HepG2 (cell line): ENCODE results near the gene TRIM44. TPM values are rescaled to one million over a fixed set of nuclear protein-coding genes. Genes with fewer than 3 reads are reported as not detected.

Experiments
- ATAC-seq: fragments of 200-7000 bp; cut with Tn5 transposase; 3 replicates; pipeline ENCODE4 v1.9.1; 2020; ENCODE audit warnings: mild to moderate bottlenecking, moderate library complexity
- BruUV-seq: library from RNA; stranded (reverse); fragments of 400-500 nt; replicated peaks from 2 replicates; lab custom pipeline; 2021; lab: Mats Ljungman, UMichigan
- CTCF ChIA-PET: fragments of 300-600 bp; formaldehyde crosslinking; extraction: SDS; loops from one replicate; lab custom pipeline; 2021; ENCODE audit warnings: low total read pairs, inconsistent platforms, low intra/inter-chr PET ratio; lab: Yijun Ruan, JAX
- POLR2A ChIA-PET: fragments of 350-600 bp; sonication (Branson Sonifier 250); formaldehyde crosslinking; loops from one replicate; lab custom pipeline; 2020; ENCODE audit warnings: antibody characterized with exemption, inconsistent platforms; lab: Yijun Ruan, JAX
- DNase-seq: peaks from one replicate; pipeline ENCODE4 v3.0.0-alpha.2; 2015; ENCODE audit warnings: low spot score
- FAIRE-seq: peaks from 3 replicates; lab custom pipeline; 2011; peaks lifted over from hg19 to GRCh38; lab: Jason Lieb, UNC
- H2AFZ ChIP-seq: one replicate; pipeline ENCODE4 v1.6.1; 2011; ENCODE audit warnings: low read length, inconsistent platforms
- H3K27ac ChIP-seq: fragments of 300-600 bp; 3 replicates; pipeline ENCODE4 v1.8.0; 2011; ENCODE audit warnings: mixed run types, mild to moderate bottlenecking, mixed read lengths, low read length, inconsistent platforms; ENCODE audit not compliant: insufficient read depth; ENCODE audit errors: extremely low read length
- H3K27me3 ChIP-seq, 2 experiments: fragments of 200-600 bp in 1 of 2; 2 replicates in 1 of 2; 3 replicates in 1 of 2; pipeline versions ENCODE4 v1.6.0 to v1.8.0; 2011; ENCODE audit warnings: low read length in 2 of 2, mild to moderate bottlenecking in 2 of 2, moderate library complexity in 2 of 2, inconsistent platforms in 1 of 2; ENCODE audit not compliant: insufficient read depth in 2 of 2, control insufficient read depth in 1 of 2
- H3K36me3 ChIP-seq, 2 experiments: fragments of 200-600 bp in 1 of 2; replicated peaks in 1 of 2; 2 replicates in 1 of 2; 3 replicates in 1 of 2; pipeline versions ENCODE4 v1.5.1 to v1.8.0; 2011; ENCODE audit warnings: low read length in 2 of 2, inconsistent platforms in 1 of 2; ENCODE audit not compliant: insufficient read depth in 2 of 2, control insufficient read depth in 1 of 2
- H3K4me1 ChIP-seq: 2 replicates; pipeline ENCODE4 v1.5.1; 2012; ENCODE audit warnings: low read length, inconsistent platforms; ENCODE audit not compliant: insufficient read depth
- H3K4me2 ChIP-seq: 2 replicates; pipeline ENCODE4 v1.6.0; 2011; ENCODE audit warnings: low read depth, low read length, inconsistent platforms
- H3K4me3 ChIP-seq, 3 experiments: fragments of 200-600 bp in 1 of 3; sonication (generic), shearing (Covaris generic) in 1 of 3; replicated peaks in 1 of 3; 2 replicates each; pipeline ENCODE4 v1.5.1; 2011 to 2016; ENCODE audit warnings: low read length in 3 of 3, inconsistent platforms in 2 of 3, low read depth in 2 of 3, mild to moderate bottlenecking in 2 of 3, control low read depth in 1 of 3, mixed read lengths in 1 of 3; ENCODE audit not compliant: insufficient read depth in 1 of 3
- H3K79me2 ChIP-seq: one replicate; pipeline ENCODE4 v1.6.1; 2011; ENCODE audit warnings: low read length, inconsistent platforms; ENCODE audit not compliant: insufficient read depth
- H3K9ac ChIP-seq: 2 replicates; pipeline ENCODE4 v1.6.0; 2011; ENCODE audit warnings: mild to moderate bottlenecking, low read depth, low read length, inconsistent platforms; ENCODE audit not compliant: insufficient read depth
- H3K9me3 ChIP-seq: 2 replicates; pipeline ENCODE4 v1.5.1; 2012; ENCODE audit warnings: mild to moderate bottlenecking, low read length
- H4K20me1 ChIP-seq: 2 replicates; pipeline ENCODE4 v1.6.0; 2011; ENCODE audit warnings: inconsistent platforms, mild to moderate bottlenecking, low read length, moderate library complexity; ENCODE audit not compliant: insufficient read depth
- ATRX ChIP-seq: sonication (generic); formaldehyde crosslinking; IDR thresholded peaks from 2 replicates; pipeline ENCODE4 v1.4.0; 2020; ENCODE audit warnings: missing genetic modification reagents, borderline replicate concordance
- FOXC1 ChIP-seq: sonication (generic); formaldehyde crosslinking; IDR thresholded peaks from 2 replicates; pipeline ENCODE4 v1.8.0; 2022; ENCODE audit warnings: mild to moderate bottlenecking, missing genetic modification reagents, borderline replicate concordance
- PCBP2 ChIP-seq: fragments of 200-400 bp; formaldehyde crosslinking; optimal IDR thresholded peaks from 2 replicates; pipeline ENCODE3; 2018; ENCODE audit warnings: low read length, low read depth; ENCODE audit not compliant: poor library complexity, severe bottlenecking
- PRDM4 ChIP-seq: sonication (generic); formaldehyde crosslinking; IDR thresholded peaks from 2 replicates; pipeline ENCODE4 v1.9.0; 2021; ENCODE audit warnings: missing genetic modification reagents, borderline replicate concordance
- WGBS: methylation state at CpG from one replicate; pipeline ENCODE4 v1.1.6; 2017; ENCODE audit warnings: low lambda C conversion rate; 5-methylcytosine and 5-hydroxymethylcytosine counted together
- in situ Hi-C: cut with HindIII; loops from 2 replicates; pipeline ENCODE4 v1.10.0; 2017; ENCODE audit warnings: low pct_unique_long_range_greater_than_20kb; ENCODE audit not compliant: extremely low pct_ligation_motif_present
- intact Hi-C: fragments of 100-400 bp; cut with micrococcal nuclease; formaldehyde crosslinking; loops from one replicate; pipeline ENCODE4 v1.10.0; 2022; ENCODE audit not compliant: unreplicated experiment
- polyA plus RNA-seq, 8 experiments: library from polyadenylated mRNA; depleted of rRNA in 3 of 8; stranded (reverse) in 7 of 8; unstranded in 1 of 8; fragments of >200 nt; fragmentation: Illumina TruSeq in 4 of 8; extraction: Trizol in 4 of 8; gene quantifications; 2 replicates each; pipeline versions ENCODE4 v1.2.1 to v1.2.3, GENCODE V29; 2011 to 2016; ENCODE audit warnings: low read depth in 4 of 8, missing spikeins in 1 of 8, mixed read lengths in 1 of 8; ENCODE audit not compliant: insufficient read depth in 1 of 8
- total RNA-seq, 5 experiments: library from RNA; depleted of rRNA; stranded (reverse); fragments of >200 nt; fragmentation: Illumina TruSeq; extraction: Trizol; gene quantifications; 2 replicates each; pipeline ENCODE4 v1.2.3, GENCODE V29; 2016; ENCODE audit warnings: low read depth in 1 of 5

TRIM44 gene
- total and polyA plus RNA-seq, 2 of the 13 experiments (the other 11 are each of a cell fraction or from before 2014, with no cell fraction given) = 22.7 to 50.3 TPM

- no peaks in the 10 kb centered on the region for H3K79me2 ChIP-seq
- 60% methylated on average over 7 of the region's 7 CpGs for whole genome bisulfite sequencing
- no peaks in the 10 kb centered on the region for H3K9me3 ChIP-seq
- FAIRE-seq (no peak), DNase-seq (no peak), ATAC-seq (no peak)
- H3K4me3 ChIP-seq = no peak overlapping the region
- in situ Hi-C loops = loop anchor here (5.0 to 25.0 kb wide), 4 partner anchors 205 to 870 kb away; no protein-coding TSS in a partner anchor
- BruUV-seq = no TSS peak
- H2AFZ ChIP-seq = no peak overlapping the region
- peaks cover 7% of the 10 kb centered on the region; the same call in 1 of the 2 replicates for H3K4me1 ChIP-seq
- CTCF ChIA-PET = interaction anchor here (2.6 to 2.7 kb wide), 2 partner anchors 514 to 649 kb away, joined by 11 to 23 read pairs; no protein-coding TSS in a partner anchor
- intact Hi-C loops = loop anchor here (5.0 to 10.0 kb wide), 2 partner anchors 98 to 325 kb away; partner anchors contain the start of gene LDLRAD3
- POLR2A ChIA-PET = no interaction called here
- H4K20me1 ChIP-seq = no peaks in the 10 kb centered on the region
- no peaks in the 10 kb centered on the region for H3K36me3 ChIP-seq
- no peak overlapping the region for H3K9ac ChIP-seq
- TF ChIP-seq PCBP2 = no peak
- no peak for TF ChIP-seq ATRX (CRISPR knock-in tag)
- no peak for TF ChIP-seq FOXC1 (CRISPR knock-in tag)
- TF ChIP-seq PRDM4 (CRISPR knock-in tag) = no peak
- TF ChIP-seq, all 625 proteins: peak for 0
- Histone ChIP-seq H3K27me3 (peaks cover 1 to 25% of the 10 kb centered on the region in 2 experiments; a peak in 4 of 5 replicates), H3K4me2 (peak overlapping the region; percentile 76), H3K27ac (no peak overlapping the region)
These were observed 45.3 kb upstream of the TRIM44 start for GRCh38 chr11:35617316-35617686.
